ENCODE measurements around the gene KREMEN2. TPM values are rescaled to one million over a fixed set of nuclear protein-coding genes. Genes with fewer than 3 reads are reported as not detected.

KREMEN2 gene
- total and polyA plus RNA-seq, 2 of the 4 experiments (the other 2 are of a cell fraction), result 0.03 TPM; not detected in 1

- Histone ChIP-seq H3K18ac (ENCODE audit: low read depth, low read length) (no peak overlapping the region), H3K27me3 (ENCODE audit: control insufficient read depth, insufficient read depth, low read length) (peaks cover 61% of the 10 kb centered on the region), H3K14ac (replicated peaks; ENCODE audit: low read depth, low read length) (no peak overlapping the region), H3K9me1 (ENCODE audit: insufficient read depth, low read length) (no peaks in the 10 kb centered on the region), H4K91ac (ENCODE audit: insufficient read depth, low read depth, low read length) (no peak overlapping the region), H3K4me2 (ENCODE audit: low read depth, low read length) (no peak overlapping the region), H3K4me1 (ENCODE audit: control insufficient read depth, insufficient read depth, low read length) (peaks cover 3% of the 10 kb centered on the region; the same call in 1 of the 2 replicates), H2AK9ac (replicated peaks; ENCODE audit: low read depth, low read length, poor library complexity) (no peak overlapping the region), H3K9me3 (ENCODE audit: control insufficient read depth, insufficient read depth, low read length) (no peaks in the 10 kb centered on the region; the same call in 1 of the 2 replicates), H3K36me3 (ENCODE audit: control insufficient read depth, insufficient read depth, low read length) (no peaks in the 10 kb centered on the region), H3K23ac (ENCODE audit: low read depth, low read length) (no peak overlapping the region; the same call in 1 of the 2 replicates), H2AK5ac (ENCODE audit: low read depth, low read length) (no peak overlapping the region), H2BK120ac (ENCODE audit: low read depth, low read length) (no peak overlapping the region), H3K9ac (ENCODE audit: low read depth, low read length) (no peak overlapping the region), H2BK5ac (ENCODE audit: low read depth, low read length, poor library complexity, severe bottlenecking) (no peak overlapping the region), H3K56ac (ENCODE audit: extremely low read depth, insufficient read depth, low read length) (no peak overlapping the region), H3K79me1 (ENCODE audit: low read depth in 1 of 2, low read length in 2 of 2) (no peaks in the 10 kb centered on the region), H2BK20ac (ENCODE audit: low read depth, low read length) (no peak overlapping the region), H3K27ac (ENCODE audit: insufficient read depth, low read length) (no peak overlapping the region), H2BK15ac (ENCODE audit: low read depth, low read length) (no peak overlapping the region), H2AFZ (replicated peaks; ENCODE audit: low read length, poor library complexity) (no peak overlapping the region), H4K5ac (ENCODE audit: low read depth, low read length) (no peak overlapping the region), H3K4me3 (ENCODE audit: insufficient read depth, low read depth, low read length) (no peak overlapping the region), H4K20me1 (ENCODE audit: insufficient read depth, low read length) (peaks cover 15% of the 10 kb centered on the region; the same call in 1 of the 2 replicates), H3K4ac (ENCODE audit: low read depth, low read length) (no peak overlapping the region), H4K8ac (ENCODE audit: low read depth in 2 of 2, low read length in 2 of 2) (no peak overlapping the region)
- DNase-seq (no peak), ATAC-seq (ENCODE audit: low read depth) (no peak)
- no peak for TF ChIP-seq NFE2L2 (IDR thresholded peaks at IDR 0.05; ENCODE audit: low read depth, low read length)
- no peak for TF ChIP-seq SMC3 (IDR thresholded peaks at IDR 0.05; ENCODE audit: low read depth, low read length)
- no peak for TF ChIP-seq CEBPB (IDR thresholded peaks at IDR 0.05; ENCODE audit: low read depth, low read length)
- no peak for TF ChIP-seq POLR2A (IDR thresholded peaks at IDR 0.05; ENCODE audit: low read depth, low read length)
- TF ChIP-seq ELK1 (IDR thresholded peaks at IDR 0.05; ENCODE audit: borderline replicate concordance, low read depth, low read length), result no peak
- TF ChIP-seq CHD1 (IDR thresholded peaks at IDR 0.05; ENCODE audit: low read depth, low read length), result no peak
- no peak for TF ChIP-seq RAD21 (IDR thresholded peaks at IDR 0.05; ENCODE audit: low read length)
- no peak for TF ChIP-seq FOS (IDR thresholded peaks at IDR 0.05; ENCODE audit: low read depth, low read length)
- no peak for TF ChIP-seq USF2 (IDR thresholded peaks at IDR 0.05; ENCODE audit: low read depth, low read length)
- TF ChIP-seq BHLHE40 (IDR thresholded peaks at IDR 0.05; ENCODE audit: low read depth, low read length), result no peak
- no peak for TF ChIP-seq MAZ (IDR thresholded peaks at IDR 0.05; ENCODE audit: borderline replicate concordance, low read depth, low read length)
- TF ChIP-seq MAFK (IDR thresholded peaks at IDR 0.05; ENCODE audit: low read depth, low read length), result no peak
- TF ChIP-seq RCOR1 (IDR thresholded peaks at IDR 0.05; ENCODE audit: insufficient replicate concordance, low read length), result no peak
- no peak for TF ChIP-seq MXI1 (IDR thresholded peaks at IDR 0.05; ENCODE audit: borderline replicate concordance, low read depth, low read length)
- TF ChIP-seq CTCF (conservative IDR thresholded peaks at IDR 0.05; ENCODE audit: low read depth, low read length), result no peak
- no peak for TF ChIP-seq RFX5 (IDR thresholded peaks at IDR 0.05; ENCODE audit: low read depth, low read length)
- WGBS, 2 experiments (ENCODE audit: extremely low coverage in 2 of 2, insufficient read length in 1 of 2), result 16% methylated on average over 7 of the region's 28 CpGs; no CpG with 5 or more reads in 1 of the 2 experiments
- intact Hi-C loops (cut with micrococcal nuclease), result no loop called here
- in situ Hi-C loops (cut with MboI; ENCODE audit: low sequenced_read_pairs), result no loop called here
- ChIA-PET CTCF (no interaction called here), POLR2A (ENCODE audit: unreplicated experiment) (no interaction called here)
- dilution Hi-C loops (cut with HindIII; ENCODE audit: low sequenced_read_pairs, unreplicated experiment), result no loop called here
- BruUV-seq (replicated peaks), result no TSS peak
These were observed 1.6 kb upstream of the KREMEN2 start for GRCh38 chr16:2962334-2963073.
